Stomach (tissue), 4 donors: ENCODE results near the gene AOC1.

Experiments used
- POLR2A ChIP-seq, 4 donors: fragments of 450-650 bp; IDR thresholded peaks; one replicate each; pipeline ENCODE4 v1.6.1; 2016; ENCODE audit warnings: antibody characterized with exemption in 4 of 4, control low read depth in 2 of 4, mild to moderate bottlenecking in 1 of 4, moderate library complexity in 1 of 4
- TF ChIP-seq, protein P1 (sequence below), 7 experiments: fragments of 450-650 bp in 4 of 7; fragments of 200-600 bp in 3 of 7; sonication (generic) in 3 of 7; IDR thresholded peaks; one replicate each; pipeline ENCODE4 v1.5.1; 2016 to 2019; ENCODE audit warnings: antibody characterized with exemption in 7 of 7, control low read depth in 2 of 7, mild to moderate bottlenecking in 1 of 7

- TF ChIP-seq, protein P1, sequence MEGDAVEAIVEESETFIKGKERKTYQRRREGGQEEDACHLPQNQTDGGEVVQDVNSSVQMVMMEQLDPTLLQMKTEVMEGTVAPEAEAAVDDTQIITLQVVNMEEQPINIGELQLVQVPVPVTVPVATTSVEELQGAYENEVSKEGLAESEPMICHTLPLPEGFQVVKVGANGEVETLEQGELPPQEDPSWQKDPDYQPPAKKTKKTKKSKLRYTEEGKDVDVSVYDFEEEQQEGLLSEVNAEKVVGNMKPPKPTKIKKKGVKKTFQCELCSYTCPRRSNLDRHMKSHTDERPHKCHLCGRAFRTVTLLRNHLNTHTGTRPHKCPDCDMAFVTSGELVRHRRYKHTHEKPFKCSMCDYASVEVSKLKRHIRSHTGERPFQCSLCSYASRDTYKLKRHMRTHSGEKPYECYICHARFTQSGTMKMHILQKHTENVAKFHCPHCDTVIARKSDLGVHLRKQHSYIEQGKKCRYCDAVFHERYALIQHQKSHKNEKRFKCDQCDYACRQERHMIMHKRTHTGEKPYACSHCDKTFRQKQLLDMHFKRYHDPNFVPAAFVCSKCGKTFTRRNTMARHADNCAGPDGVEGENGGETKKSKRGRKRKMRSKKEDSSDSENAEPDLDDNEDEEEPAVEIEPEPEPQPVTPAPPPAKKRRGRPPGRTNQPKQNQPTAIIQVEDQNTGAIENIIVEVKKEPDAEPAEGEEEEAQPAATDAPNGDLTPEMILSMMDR (IDR thresholded peaks at IDR 0.05) = no peak
- TF ChIP-seq POLR2A (IDR thresholded peaks at IDR 0.05) = no peak
These were observed 5.1 kb downstream of the AOC1 start for GRCh38 chr7:150857276-150858055.
